Astrocyte (in vitro differentiated cells and primary cell): ENCODE data around the gene ARFGEF2. TPM values are rescaled to one million over a fixed set of nuclear protein-coding genes. Genes with fewer than 3 reads are reported as not detected.

Experiments
- DNase-seq: peaks from one replicate; pipeline ENCODE4 v3.0.0-alpha.2; 2010; ENCODE audit warnings: low read depth
- FAIRE-seq: peaks from 2 replicates; lab custom pipeline; 2011; peaks lifted over from hg19 to GRCh38; lab: Jason Lieb, UNC
- H2AFZ ChIP-seq: 2 replicates; pipeline ENCODE4 v1.6.0; 2012; ENCODE audit warnings: low read depth, low read length, inconsistent platforms
- H3K27ac ChIP-seq: 2 replicates; pipeline ENCODE4 v1.5.1; 2011; ENCODE audit warnings: low read depth, low read length, inconsistent platforms
- H3K27me3 ChIP-seq: 2 replicates; pipeline ENCODE4 v1.6.0; 2011; ENCODE audit warnings: low read length, inconsistent platforms; ENCODE audit not compliant: insufficient read depth
- H3K36me3 ChIP-seq: 2 replicates; pipeline ENCODE4 v1.5.1; 2011; ENCODE audit warnings: low read length, inconsistent platforms; ENCODE audit not compliant: insufficient read depth
- H3K4me1 ChIP-seq: 2 replicates; pipeline ENCODE4 v1.5.1; 2011; ENCODE audit warnings: low read length, inconsistent platforms; ENCODE audit not compliant: insufficient read depth
- H3K4me2 ChIP-seq: 2 replicates; pipeline ENCODE4 v1.6.0; 2012; ENCODE audit warnings: low read length, inconsistent platforms
- H3K4me3 ChIP-seq: 2 replicates; pipeline ENCODE4 v1.5.1; 2011; ENCODE audit warnings: low read depth, mild to moderate bottlenecking, low read length, inconsistent platforms; ENCODE audit not compliant: insufficient read depth
- H3K79me2 ChIP-seq: 2 replicates; pipeline ENCODE4 v1.6.0; 2012; ENCODE audit warnings: mild to moderate bottlenecking, low read length, inconsistent platforms; ENCODE audit not compliant: insufficient read depth
- H3K9ac ChIP-seq: 2 replicates; pipeline ENCODE4 v1.6.0; 2012; ENCODE audit warnings: mild to moderate bottlenecking, low read length, inconsistent platforms
- H3K9me3 ChIP-seq: 2 replicates; pipeline ENCODE4 v1.5.1; 2012; ENCODE audit warnings: low read depth, mild to moderate bottlenecking, low read length, inconsistent platforms; ENCODE audit not compliant: insufficient read depth
- H4K20me1 ChIP-seq: 2 replicates; pipeline ENCODE4 v1.6.0; 2012; ENCODE audit warnings: low read length, inconsistent platforms; ENCODE audit not compliant: insufficient read depth
- H3K27ac Mint-ChIP-seq: one replicate; pipeline ENCODE4 v1.8.0; 2021; ENCODE audit warnings: mild to moderate bottlenecking, mixed read lengths; ENCODE audit not compliant: unreplicated experiment
- H3K27me3 Mint-ChIP-seq: one replicate; pipeline ENCODE4 v1.8.0; 2021; ENCODE audit warnings: low read depth, mixed read lengths; ENCODE audit not compliant: unreplicated experiment
- H3K36me3 Mint-ChIP-seq: one replicate; pipeline ENCODE4 v1.8.0; 2021; ENCODE audit warnings: low read depth, mixed read lengths; ENCODE audit not compliant: unreplicated experiment
- H3K4me1 Mint-ChIP-seq: one replicate; pipeline ENCODE4 v1.8.0; 2021; ENCODE audit warnings: low read depth, mixed read lengths; ENCODE audit not compliant: unreplicated experiment
- H3K4me3 Mint-ChIP-seq: one replicate; pipeline ENCODE4 v1.8.0; 2021; ENCODE audit warnings: mild to moderate bottlenecking, moderate library complexity, mixed read lengths; ENCODE audit not compliant: unreplicated experiment
- H3K9me3 Mint-ChIP-seq: one replicate; pipeline ENCODE4 v1.8.0; 2021; ENCODE audit warnings: mild to moderate bottlenecking, mixed read lengths; ENCODE audit not compliant: unreplicated experiment
- EZH2 ChIP-seq: IDR thresholded peaks from 2 replicates; pipeline ENCODE4 v1.6.1; 2012; ENCODE audit warnings: mild to moderate bottlenecking, low read length, inconsistent platforms; ENCODE audit not compliant: insufficient read depth
- total RNA-seq: library from RNA; stranded (reverse); gene quantifications from 2 replicates; pipeline ENCODE4 v1.2.1, GENCODE V29; 2021
- TF ChIP-seq, protein P1 (sequence below): IDR thresholded peaks from 2 replicates; pipeline ENCODE4 v1.5.1; 2011; ENCODE audit warnings: low read depth, mild to moderate bottlenecking, inconsistent platforms, low read length, moderate library complexity; ENCODE audit not compliant: insufficient read depth

Gene ARFGEF2
- total RNA-seq, 1 donor from 2014 or later, result 28.2 TPM

DNA sequence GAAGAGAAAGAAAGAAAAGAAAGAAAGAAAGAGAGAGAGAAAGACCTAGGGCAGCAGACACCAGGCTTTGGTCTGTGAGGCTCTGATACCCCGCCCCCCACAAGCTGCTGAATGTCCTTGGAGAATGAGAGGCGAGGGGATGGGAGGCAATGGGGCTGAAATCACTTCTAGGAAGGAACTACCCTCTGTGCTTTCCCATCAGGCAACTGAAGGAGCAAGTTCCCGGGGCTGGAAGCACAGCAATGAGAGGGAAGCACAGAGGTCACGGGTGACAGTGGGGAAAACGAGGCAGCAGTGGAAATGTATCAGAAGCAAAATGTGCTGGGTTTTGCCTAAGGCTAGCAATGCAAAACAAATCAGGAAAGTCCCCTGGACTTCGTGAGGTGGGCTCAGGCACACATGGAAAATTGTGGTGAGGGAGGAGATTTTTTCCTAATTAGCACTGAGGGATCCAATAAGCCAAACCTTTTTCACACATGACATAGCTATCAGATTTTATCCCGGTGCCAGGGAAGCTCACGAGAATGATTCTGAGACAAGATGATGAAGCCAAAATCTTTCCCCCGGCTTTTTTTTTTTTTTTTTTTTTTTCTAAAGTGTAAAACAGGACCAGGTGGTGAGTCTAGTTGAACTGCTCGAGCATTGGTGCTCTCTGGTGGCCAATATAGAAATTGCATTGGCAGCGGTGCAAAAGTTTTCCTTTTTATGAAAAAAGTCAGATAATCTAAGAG lies 16.8 kb upstream of the ARFGEF2 start:
- no peak for TF ChIP-seq EZH2
- TF ChIP-seq, protein P1, sequence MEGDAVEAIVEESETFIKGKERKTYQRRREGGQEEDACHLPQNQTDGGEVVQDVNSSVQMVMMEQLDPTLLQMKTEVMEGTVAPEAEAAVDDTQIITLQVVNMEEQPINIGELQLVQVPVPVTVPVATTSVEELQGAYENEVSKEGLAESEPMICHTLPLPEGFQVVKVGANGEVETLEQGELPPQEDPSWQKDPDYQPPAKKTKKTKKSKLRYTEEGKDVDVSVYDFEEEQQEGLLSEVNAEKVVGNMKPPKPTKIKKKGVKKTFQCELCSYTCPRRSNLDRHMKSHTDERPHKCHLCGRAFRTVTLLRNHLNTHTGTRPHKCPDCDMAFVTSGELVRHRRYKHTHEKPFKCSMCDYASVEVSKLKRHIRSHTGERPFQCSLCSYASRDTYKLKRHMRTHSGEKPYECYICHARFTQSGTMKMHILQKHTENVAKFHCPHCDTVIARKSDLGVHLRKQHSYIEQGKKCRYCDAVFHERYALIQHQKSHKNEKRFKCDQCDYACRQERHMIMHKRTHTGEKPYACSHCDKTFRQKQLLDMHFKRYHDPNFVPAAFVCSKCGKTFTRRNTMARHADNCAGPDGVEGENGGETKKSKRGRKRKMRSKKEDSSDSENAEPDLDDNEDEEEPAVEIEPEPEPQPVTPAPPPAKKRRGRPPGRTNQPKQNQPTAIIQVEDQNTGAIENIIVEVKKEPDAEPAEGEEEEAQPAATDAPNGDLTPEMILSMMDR, result peak; percentile 92
- no peak for FAIRE-seq
- peaks cover 28% of the 10 kb centered on the region for H3K27me3 Mint-ChIP-seq
- H3K36me3 Mint-ChIP-seq, result peaks cover 3% of the 10 kb centered on the region
- peak overlapping the region; percentile 49 for H3K4me2 ChIP-seq
- H3K4me1 Mint-ChIP-seq, result peaks cover 3% of the 10 kb centered on the region
- H3K79me2 ChIP-seq, result no peaks in the 10 kb centered on the region
- no peak overlapping the region for H3K27ac Mint-ChIP-seq
- no peaks in the 10 kb centered on the region for H4K20me1 ChIP-seq
- no peak overlapping the region for H3K27ac ChIP-seq
- H3K4me3 Mint-ChIP-seq, result no peak overlapping the region
- H3K36me3 ChIP-seq, result no peaks in the 10 kb centered on the region
- no peak overlapping the region for H3K4me3 ChIP-seq
- H3K27me3 ChIP-seq, result peaks cover 6% of the 10 kb centered on the region
- H3K9me3 Mint-ChIP-seq, result peaks cover 6% of the 10 kb centered on the region
- H3K9ac ChIP-seq, result no peak overlapping the region
- no peaks in the 10 kb centered on the region for H3K4me1 ChIP-seq
- H2AFZ ChIP-seq, result no peak overlapping the region
- peaks cover 6% of the 10 kb centered on the region for H3K9me3 ChIP-seq
- peak; percentile 14 for DNase-seq

DNA sequence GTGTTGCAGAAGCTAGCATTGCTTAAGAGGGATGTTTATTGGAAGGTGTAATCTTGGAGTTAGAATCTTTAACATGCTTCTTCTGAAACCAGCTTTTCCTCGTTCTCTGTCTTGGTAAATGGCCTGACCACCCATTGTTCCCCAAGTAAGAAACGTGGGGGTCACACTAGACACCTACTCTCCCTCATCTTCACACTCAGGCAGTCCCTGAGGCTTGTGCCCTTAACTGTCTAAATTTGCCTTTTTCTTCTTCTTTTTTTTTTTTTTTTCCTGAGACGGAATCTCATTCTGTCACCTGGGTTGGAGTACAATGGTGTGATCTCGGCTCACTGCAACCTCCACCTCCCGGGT lies 16.2 kb upstream of the ARFGEF2 start:
- H2AFZ ChIP-seq, result no peak overlapping the region
- H3K27me3 ChIP-seq, result peaks cover 5% of the 10 kb centered on the region
- no peak overlapping the region for H3K27ac ChIP-seq
- Mint-ChIP-seq H3K27me3 (peaks cover 27% of the 10 kb centered on the region), H3K4me1 (peaks cover 3% of the 10 kb centered on the region), H3K36me3 (peaks cover 3% of the 10 kb centered on the region), H3K9me3 (peaks cover 6% of the 10 kb centered on the region), H3K27ac (no peak overlapping the region), H3K4me3 (no peak overlapping the region)
- no peak overlapping the region for H3K4me2 ChIP-seq
- H3K9me3 ChIP-seq, result peaks cover 6% of the 10 kb centered on the region
- no peaks in the 10 kb centered on the region for H4K20me1 ChIP-seq
- no peaks in the 10 kb centered on the region for H3K36me3 ChIP-seq
- no peak for FAIRE-seq
- no peak overlapping the region for H3K4me3 ChIP-seq
- H3K9ac ChIP-seq, result no peak overlapping the region
- no peaks in the 10 kb centered on the region for H3K4me1 ChIP-seq
- no peaks in the 10 kb centered on the region for H3K79me2 ChIP-seq
- TF ChIP-seq, protein P1, result no peak
- TF ChIP-seq EZH2, result no peak
- no peak for DNase-seq

DNA sequence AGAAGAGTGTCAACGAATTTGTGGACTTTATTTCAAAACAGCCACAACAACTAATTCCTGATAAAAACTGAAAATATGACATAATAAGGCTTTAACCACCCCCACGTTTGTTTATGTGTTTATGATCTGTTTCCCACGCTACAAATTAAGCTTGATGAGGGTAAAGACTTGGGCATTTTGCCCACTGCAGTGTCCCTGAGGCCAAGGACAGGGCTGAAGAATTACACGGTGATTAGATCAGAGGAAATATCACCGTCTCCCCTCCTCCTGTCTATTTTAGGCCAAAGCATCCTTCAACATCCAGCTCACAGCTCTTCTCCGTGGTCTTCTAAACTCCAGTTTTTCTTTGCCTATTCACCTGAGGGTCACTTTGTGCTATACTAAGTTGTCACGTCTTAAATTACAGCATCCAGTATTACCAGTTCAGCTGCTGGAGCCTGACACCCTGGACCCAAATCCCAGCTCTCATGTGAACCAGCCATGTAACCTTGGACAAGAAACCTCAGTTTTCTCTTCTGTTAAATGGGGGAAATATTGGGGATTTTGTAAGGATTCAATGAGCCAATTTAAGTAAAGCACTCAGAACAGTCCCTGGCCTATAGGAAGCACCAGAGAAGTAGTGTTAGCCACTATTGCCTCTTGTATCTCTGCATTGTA lies 15.2 kb upstream of the ARFGEF2 start:
- H4K20me1 ChIP-seq, result no peaks in the 10 kb centered on the region
- Mint-ChIP-seq H3K36me3 (peaks cover 3% of the 10 kb centered on the region), H3K9me3 (peaks cover 8% of the 10 kb centered on the region), H3K27me3 (peaks cover 27% of the 10 kb centered on the region), H3K4me1 (peaks cover 3% of the 10 kb centered on the region), H3K27ac (no peak overlapping the region), H3K4me3 (no peak overlapping the region)
- no peaks in the 10 kb centered on the region for H3K4me1 ChIP-seq
- H3K36me3 ChIP-seq, result no peaks in the 10 kb centered on the region
- TF ChIP-seq, protein P1, result no peak
- TF ChIP-seq EZH2, result no peak
- DNase-seq, result no peak
- H2AFZ ChIP-seq, result no peak overlapping the region
- H3K79me2 ChIP-seq, result no peaks in the 10 kb centered on the region
- no peak for FAIRE-seq
- no peak overlapping the region for H3K9ac ChIP-seq
- no peak overlapping the region for H3K4me2 ChIP-seq
- peaks cover 5% of the 10 kb centered on the region for H3K27me3 ChIP-seq
- no peak overlapping the region for H3K27ac ChIP-seq
- H3K4me3 ChIP-seq, result no peak overlapping the region
- peaks cover 6% of the 10 kb centered on the region for H3K9me3 ChIP-seq
